ENCODE results near the gene SELENOS. TPM values are rescaled to one million over a fixed set of nuclear protein-coding genes. Genes with fewer than 3 reads are reported as not detected.
A peak's percentile ranks its signal among the peaks of the same experiment; 100 is the strongest.

SELENOS gene
- total and polyA plus RNA-seq, 9 of the 15 experiments (the other 6 are each of a cell fraction or from before 2014, with no cell fraction given), result 24.9 to 57.4 (median 47.9) TPM

DNA sequence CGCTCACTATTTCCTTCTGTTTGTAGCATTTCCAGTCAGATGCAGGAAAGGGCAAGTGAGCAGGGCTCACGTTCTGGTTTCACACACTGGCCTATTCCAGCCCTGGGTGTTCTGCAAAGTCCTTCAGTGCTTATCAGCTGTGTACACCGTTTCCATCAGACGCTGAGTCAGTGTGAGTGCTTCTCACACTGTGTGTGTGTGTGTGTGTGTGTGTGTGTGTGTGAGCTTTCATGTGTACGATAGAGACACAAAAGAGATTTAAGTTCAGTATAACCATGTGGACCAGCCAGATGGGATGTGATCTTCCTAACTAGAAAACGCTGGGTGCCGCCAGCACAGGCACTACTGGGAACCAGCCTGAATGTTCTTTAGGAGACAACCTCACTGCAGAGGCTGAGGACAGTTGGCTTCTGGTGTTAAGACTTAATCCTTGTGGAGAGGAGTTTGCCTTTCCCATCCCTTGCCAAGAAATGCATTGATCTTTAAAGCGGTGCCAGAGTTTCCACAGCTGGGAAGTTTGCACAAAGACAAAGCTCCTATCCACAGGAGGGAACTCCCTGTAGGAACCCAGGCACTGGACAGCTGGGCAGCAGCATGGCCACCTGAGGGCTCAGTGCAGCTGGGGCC lies 21.6 kb downstream of the SELENOS start (continued):
- TF ChIP-seq SIX5 (IDR thresholded peaks at IDR 0.05; ENCODE audit: borderline replicate concordance in 1 of 2, insufficient read depth in 1 of 2, low read depth in 1 of 2, low read length in 2 of 2), result no peak
- TF ChIP-seq RAD51 (IDR thresholded peaks at IDR 0.05; ENCODE audit: borderline replicate concordance, low read depth), result no peak; the same call in 1 of the 2 replicates
- TF ChIP-seq RHOXF2B (CRISPR knock-in tag; conservative IDR thresholded peaks at IDR 0.05), result no peak
- TF ChIP-seq ATF7 (IDR thresholded peaks at IDR 0.05), result peak; percentile 77
- no peak for TF ChIP-seq POLR3G (IDR thresholded peaks at IDR 0.05; ENCODE audit: extremely low read depth, insufficient read length, insufficient replicate concordance)
- TF ChIP-seq HDAC8 (tag; IDR thresholded peaks at IDR 0.05), result no peak
- TF ChIP-seq, protein P1, sequence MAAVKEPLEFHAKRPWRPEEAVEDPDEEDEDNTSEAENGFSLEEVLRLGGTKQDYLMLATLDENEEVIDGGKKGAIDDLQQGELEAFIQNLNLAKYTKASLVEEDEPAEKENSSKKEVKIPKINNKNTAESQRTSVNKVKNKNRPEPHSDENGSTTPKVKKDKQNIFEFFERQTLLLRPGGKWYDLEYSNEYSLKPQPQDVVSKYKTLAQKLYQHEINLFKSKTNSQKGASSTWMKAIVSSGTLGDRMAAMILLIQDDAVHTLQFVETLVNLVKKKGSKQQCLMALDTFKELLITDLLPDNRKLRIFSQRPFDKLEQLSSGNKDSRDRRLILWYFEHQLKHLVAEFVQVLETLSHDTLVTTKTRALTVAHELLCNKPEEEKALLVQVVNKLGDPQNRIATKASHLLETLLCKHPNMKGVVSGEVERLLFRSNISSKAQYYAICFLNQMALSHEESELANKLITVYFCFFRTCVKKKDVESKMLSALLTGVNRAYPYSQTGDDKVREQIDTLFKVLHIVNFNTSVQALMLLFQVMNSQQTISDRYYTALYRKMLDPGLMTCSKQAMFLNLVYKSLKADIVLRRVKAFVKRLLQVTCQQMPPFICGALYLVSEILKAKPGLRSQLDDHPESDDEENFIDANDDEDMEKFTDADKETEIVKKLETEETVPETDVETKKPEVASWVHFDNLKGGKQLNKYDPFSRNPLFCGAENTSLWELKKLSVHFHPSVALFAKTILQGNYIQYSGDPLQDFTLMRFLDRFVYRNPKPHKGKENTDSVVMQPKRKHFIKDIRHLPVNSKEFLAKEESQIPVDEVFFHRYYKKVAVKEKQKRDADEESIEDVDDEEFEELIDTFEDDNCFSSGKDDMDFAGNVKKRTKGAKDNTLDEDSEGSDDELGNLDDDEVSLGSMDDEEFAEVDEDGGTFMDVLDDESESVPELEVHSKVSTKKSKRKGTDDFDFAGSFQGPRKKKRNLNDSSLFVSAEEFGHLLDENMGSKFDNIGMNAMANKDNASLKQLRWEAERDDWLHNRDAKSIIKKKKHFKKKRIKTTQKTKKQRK (IDR thresholded peaks at IDR 0.05; ENCODE audit: borderline replicate concordance, low read depth, low read length), result no peak
- TF ChIP-seq PPARD (CRISPR knock-in tag; IDR thresholded peaks at IDR 0.05), result no peak
- TF ChIP-seq, protein P2, sequence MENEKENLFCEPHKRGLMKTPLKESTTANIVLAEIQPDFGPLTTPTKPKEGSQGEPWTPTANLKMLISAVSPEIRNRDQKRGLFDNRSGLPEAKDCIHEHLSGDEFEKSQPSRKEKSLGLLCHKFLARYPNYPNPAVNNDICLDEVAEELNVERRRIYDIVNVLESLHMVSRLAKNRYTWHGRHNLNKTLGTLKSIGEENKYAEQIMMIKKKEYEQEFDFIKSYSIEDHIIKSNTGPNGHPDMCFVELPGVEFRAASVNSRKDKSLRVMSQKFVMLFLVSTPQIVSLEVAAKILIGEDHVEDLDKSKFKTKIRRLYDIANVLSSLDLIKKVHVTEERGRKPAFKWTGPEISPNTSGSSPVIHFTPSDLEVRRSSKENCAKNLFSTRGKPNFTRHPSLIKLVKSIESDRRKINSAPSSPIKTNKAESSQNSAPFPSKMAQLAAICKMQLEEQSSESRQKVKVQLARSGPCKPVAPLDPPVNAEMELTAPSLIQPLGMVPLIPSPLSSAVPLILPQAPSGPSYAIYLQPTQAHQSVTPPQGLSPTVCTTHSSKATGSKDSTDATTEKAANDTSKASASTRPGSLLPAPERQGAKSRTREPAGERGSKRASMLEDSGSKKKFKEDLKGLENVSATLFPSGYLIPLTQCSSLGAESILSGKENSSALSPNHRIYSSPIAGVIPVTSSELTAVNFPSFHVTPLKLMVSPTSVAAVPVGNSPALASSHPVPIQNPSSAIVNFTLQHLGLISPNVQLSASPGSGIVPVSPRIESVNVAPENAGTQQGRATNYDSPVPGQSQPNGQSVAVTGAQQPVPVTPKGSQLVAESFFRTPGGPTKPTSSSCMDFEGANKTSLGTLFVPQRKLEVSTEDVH (IDR thresholded peaks at IDR 0.05; ENCODE audit: low read depth, partially characterized antibody), result peak; percentile 66
- TF ChIP-seq FOXJ3 (CRISPR knock-in tag; IDR thresholded peaks at IDR 0.05), result no peak
- TF ChIP-seq ZNF699 (CRISPR knock-in tag; IDR thresholded peaks at IDR 0.05; ENCODE audit: insufficient replicate concordance), result no peak
- peak; percentile 93 for TF ChIP-seq HDAC2 (IDR thresholded peaks at IDR 0.05)
- 0 out of 2 replicates have a peak, but pooled peaks have one; percentile 36 for TF ChIP-seq DIDO1 (tag; IDR thresholded peaks at IDR 0.05; ENCODE audit: low read depth)
- no peak for TF ChIP-seq RBM15 (IDR thresholded peaks at IDR 0.05; ENCODE audit: insufficient read depth, low read length)
- peak; percentile 88 for TF ChIP-seq ZEB2 (IDR thresholded peaks at IDR 0.05)
- TF ChIP-seq ZNF77 (CRISPR knock-in tag; IDR thresholded peaks at IDR 0.05), result no peak
- no peak for TF ChIP-seq U2AF1 (optimal IDR thresholded peaks at IDR 0.05; ENCODE audit: low read depth, low read length)
- TF ChIP-seq NR2F6 (CRISPR knock-in tag; IDR thresholded peaks at IDR 0.05), result no peak
- TF ChIP-seq FIP1L1 (IDR thresholded peaks at IDR 0.05; ENCODE audit: low read depth, low read length, poor library complexity, severe bottlenecking), result no peak
- no peak for TF ChIP-seq SMAD1 (IDR thresholded peaks at IDR 0.05; ENCODE audit: low read depth, low read length, partially characterized antibody)
- TF ChIP-seq, protein P3, sequence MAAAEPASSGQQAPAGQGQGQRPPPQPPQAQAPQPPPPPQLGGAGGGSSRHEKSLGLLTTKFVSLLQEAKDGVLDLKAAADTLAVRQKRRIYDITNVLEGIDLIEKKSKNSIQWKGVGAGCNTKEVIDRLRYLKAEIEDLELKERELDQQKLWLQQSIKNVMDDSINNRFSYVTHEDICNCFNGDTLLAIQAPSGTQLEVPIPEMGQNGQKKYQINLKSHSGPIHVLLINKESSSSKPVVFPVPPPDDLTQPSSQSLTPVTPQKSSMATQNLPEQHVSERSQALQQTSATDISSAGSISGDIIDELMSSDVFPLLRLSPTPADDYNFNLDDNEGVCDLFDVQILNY (CRISPR knock-in tag; IDR thresholded peaks at IDR 0.05), result no peak
- TF ChIP-seq L3MBTL2 (IDR thresholded peaks at IDR 0.05), result peak; percentile 54; the same call in 1 of the 2 replicates

Data from K562 (cell line).